HG02623 (cell line): ENCODE results near the gene UBE3D.
"Not testable (repeated sequence)": the region's sequence is repeated elsewhere in the genome, so short reads cannot be mapped to it uniquely, and the experiment has no call there.

Source experiments
- ATAC-seq: cut with Tn5 transposase; IDR thresholded peaks from one replicate; pipeline ENCODE4 v1.9.1; 2021; ENCODE audit warnings: moderate library complexity; ENCODE audit not compliant: unreplicated experiment

The UBE3D gene

GRCh38 chr6:83055366-83055964 lies 10.2 kb downstream of the UBE3D start:
- no peak for ATAC-seq

- no peak for ATAC-seq
Observed at GRCh38 chr6:83053678-83054077, 12.0 kb downstream of the UBE3D start.

GRCh38 chr6:83051377-83052172 lies 14.1 kb downstream of the UBE3D start:
- no peak for ATAC-seq

GRCh38 chr6:83047065-83047754 lies 18.4 kb downstream of the UBE3D start:
- ATAC-seq: no peak

GRCh38 chr6:83044091-83044768 lies 21.4 kb downstream of the UBE3D start:
- ATAC-seq: no peak

GRCh38 chr6:83042467-83043053 lies 23.1 kb downstream of the UBE3D start:
- no peak for ATAC-seq

GRCh38 chr6:83038246-83038645 lies 27.4 kb downstream of the UBE3D start:
- ATAC-seq: no peak

- ATAC-seq: no peak
Observed at GRCh38 chr6:83031689-83032088, 34.0 kb downstream of the UBE3D start.

GRCh38 chr6:83019741-83020140 lies 45.9 kb downstream of the UBE3D start:
- no peak for ATAC-seq

GRCh38 chr6:83011131-83011530 lies 54.5 kb downstream of the UBE3D start:
- not testable (repeated sequence) for ATAC-seq

- ATAC-seq: no peak
Observed at GRCh38 chr6:83008626-83009025, 57.0 kb downstream of the UBE3D start.

- no peak for ATAC-seq
Observed at GRCh38 chr6:83006270-83006905, 59.3 kb downstream of the UBE3D start.

GRCh38 chr6:82996156-82996555 lies 69.5 kb downstream of the UBE3D start:
- ATAC-seq: no peak

- ATAC-seq: no peak
Observed at GRCh38 chr6:82995066-82995465, 70.6 kb downstream of the UBE3D start.

GRCh38 chr6:82989736-82990290 lies 75.8 kb downstream of the UBE3D start:
- no peak for ATAC-seq

GRCh38 chr6:82988930-82989351 lies 76.7 kb downstream of the UBE3D start:
- no peak for ATAC-seq

GRCh38 chr6:82987951-82988350 lies 77.7 kb downstream of the UBE3D start:
- no peak for ATAC-seq

GRCh38 chr6:82987416-82987815 lies 78.2 kb downstream of the UBE3D start:
- ATAC-seq: no peak

- ATAC-seq: no peak
Observed at GRCh38 chr6:82984720-82985119, 80.9 kb downstream of the UBE3D start.

GRCh38 chr6:82980086-82980485 lies 85.6 kb downstream of the UBE3D start:
- no peak for ATAC-seq
